ENCODE data around the gene SMIM45.

Gene SMIM45

GRCh38 chr22:41915786-41916493 is 36.0 kb upstream of the SMIM45 start:
- no peak for DNase-seq (ENCODE audit: low read depth, low spot score)

GRCh38 chr22:41916745-41917358 is 35.1 kb upstream of the SMIM45 start:
- DNase-seq (ENCODE audit: low read depth, low spot score) = no peak

- no peak for DNase-seq (ENCODE audit: low read depth, low spot score)
Observed at GRCh38 chr22:41917375-41917902, 34.5 kb upstream of the SMIM45 start.

- peak; percentile 58 for DNase-seq (ENCODE audit: low read depth, low spot score)
Observed at GRCh38 chr22:41917903-41918791, 33.8 kb upstream of the SMIM45 start.

- DNase-seq (ENCODE audit: low read depth, low spot score) = peak; percentile 53
Observed at GRCh38 chr22:41919357-41920224, 32.4 kb upstream of the SMIM45 start.

- no peak for DNase-seq (ENCODE audit: low read depth, low spot score)
Observed at GRCh38 chr22:41920271-41920976, 31.5 kb upstream of the SMIM45 start.

- DNase-seq (ENCODE audit: low read depth, low spot score) = no peak
Observed at GRCh38 chr22:41922328-41922727, 29.6 kb upstream of the SMIM45 start.

GRCh38 chr22:41922940-41923594 is 28.9 kb upstream of the SMIM45 start:
- no peak for DNase-seq (ENCODE audit: low read depth, low spot score)

GRCh38 chr22:41923595-41924276 is 28.2 kb upstream of the SMIM45 start:
- DNase-seq (ENCODE audit: low read depth, low spot score) = no peak

GRCh38 chr22:41925783-41926460 is 26.0 kb upstream of the SMIM45 start:
- peak; percentile 77 for DNase-seq (ENCODE audit: low read depth, low spot score)

GRCh38 chr22:41927813-41928212 is 24.1 kb upstream of the SMIM45 start:
- no peak for DNase-seq (ENCODE audit: low read depth, low spot score)

- no peak for DNase-seq (ENCODE audit: low read depth, low spot score)
Observed at GRCh38 chr22:41928593-41929417, 23.1 kb upstream of the SMIM45 start.

GRCh38 chr22:41929418-41929810 is 22.5 kb upstream of the SMIM45 start:
- DNase-seq (ENCODE audit: low read depth, low spot score) = no peak

GRCh38 chr22:41931701-41932269 is 20.2 kb upstream of the SMIM45 start:
- DNase-seq (ENCODE audit: low read depth, low spot score) = no peak

- no peak for DNase-seq (ENCODE audit: low read depth, low spot score)
Observed at GRCh38 chr22:41932353-41932752, 19.6 kb upstream of the SMIM45 start.

GRCh38 chr22:41933411-41934177 is 18.4 kb upstream of the SMIM45 start:
- DNase-seq (ENCODE audit: low read depth, low spot score) = no peak
